Measurements from ENCODE around the gene FAM53A.

DNA sequence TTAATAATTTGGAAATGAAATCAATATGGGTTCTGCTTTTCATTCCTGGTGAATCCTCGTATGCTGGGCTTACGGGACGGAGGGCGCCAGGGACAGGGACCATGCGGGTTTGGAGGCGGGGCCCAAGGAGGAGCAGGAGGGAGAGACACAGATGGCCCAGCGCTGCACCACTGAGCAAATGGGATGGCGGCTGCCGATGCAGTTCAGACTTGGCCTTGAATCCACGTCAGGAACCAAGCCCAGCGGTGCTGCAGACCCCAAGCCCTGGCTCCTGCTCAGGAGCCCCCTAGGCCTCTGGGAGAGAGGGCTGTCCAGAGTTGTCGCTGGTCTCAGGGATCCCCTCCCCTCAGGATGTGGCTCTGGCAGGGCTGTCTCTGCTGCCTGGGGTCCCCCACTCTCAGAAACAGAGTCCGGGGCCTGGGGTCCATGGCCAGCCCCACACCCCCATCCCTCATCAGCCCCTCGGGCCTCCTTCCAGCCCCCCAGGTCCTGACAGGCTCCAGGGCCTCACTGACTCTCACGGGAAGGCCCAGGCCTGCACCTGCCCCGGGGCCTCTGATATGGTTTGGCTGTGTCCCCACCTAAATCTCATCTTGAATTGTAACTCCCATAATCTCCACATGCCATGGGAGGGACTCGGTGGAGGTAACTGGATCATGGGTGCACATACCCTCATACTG, 75.2 kb downstream of the FAM53A start:
- TF ChIP-seq, protein P1, sequence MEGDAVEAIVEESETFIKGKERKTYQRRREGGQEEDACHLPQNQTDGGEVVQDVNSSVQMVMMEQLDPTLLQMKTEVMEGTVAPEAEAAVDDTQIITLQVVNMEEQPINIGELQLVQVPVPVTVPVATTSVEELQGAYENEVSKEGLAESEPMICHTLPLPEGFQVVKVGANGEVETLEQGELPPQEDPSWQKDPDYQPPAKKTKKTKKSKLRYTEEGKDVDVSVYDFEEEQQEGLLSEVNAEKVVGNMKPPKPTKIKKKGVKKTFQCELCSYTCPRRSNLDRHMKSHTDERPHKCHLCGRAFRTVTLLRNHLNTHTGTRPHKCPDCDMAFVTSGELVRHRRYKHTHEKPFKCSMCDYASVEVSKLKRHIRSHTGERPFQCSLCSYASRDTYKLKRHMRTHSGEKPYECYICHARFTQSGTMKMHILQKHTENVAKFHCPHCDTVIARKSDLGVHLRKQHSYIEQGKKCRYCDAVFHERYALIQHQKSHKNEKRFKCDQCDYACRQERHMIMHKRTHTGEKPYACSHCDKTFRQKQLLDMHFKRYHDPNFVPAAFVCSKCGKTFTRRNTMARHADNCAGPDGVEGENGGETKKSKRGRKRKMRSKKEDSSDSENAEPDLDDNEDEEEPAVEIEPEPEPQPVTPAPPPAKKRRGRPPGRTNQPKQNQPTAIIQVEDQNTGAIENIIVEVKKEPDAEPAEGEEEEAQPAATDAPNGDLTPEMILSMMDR (IDR thresholded peaks at IDR 0.05) = no peak
- TF ChIP-seq POLR2A (IDR thresholded peaks at IDR 0.05) = no peak
